ENCODE measurements around the gene UBL7. TPM values are rescaled to one million over a fixed set of nuclear protein-coding genes. Genes with fewer than 3 reads are reported as not detected.
"Not testable (repeated sequence)": the region's sequence is repeated elsewhere in the genome, so short reads cannot be mapped to it uniquely, and the experiment has no call there.

The UBL7 gene
- total and polyA plus RNA-seq, 2 donors (not counting 1 experiment from before 2014, with no cell fraction given) = 44.4 to 73.9 TPM

- no peak for TF ChIP-seq CTCF (IDR thresholded peaks at IDR 0.05)
- no peak for TF ChIP-seq EZH2 (IDR thresholded peaks at IDR 0.05; ENCODE audit: borderline replicate concordance, insufficient read depth, low read depth, low read length, poor library complexity, severe bottlenecking)
- H3K27ac Mint-ChIP-seq = no peak overlapping the region
- DNase-seq (no peak), ATAC-seq (ENCODE audit: low read depth) (no peak)
- no peak overlapping the region for H3K4me3 ChIP-seq (ENCODE audit: control extremely low read depth in 1 of 5, extremely low read depth in 1 of 5, insufficient read depth in 1 of 5, low read depth in 2 of 5, low read length in 4 of 5)
- no peak overlapping the region for H3K4me3 Mint-ChIP-seq
- H3K79me2 ChIP-seq (ENCODE audit: control insufficient read depth, insufficient read depth, low read length) = no peaks in the 10 kb centered on the region
- H3K9me3 Mint-ChIP-seq (ENCODE audit: insufficient read depth) = no peaks in the 10 kb centered on the region
- H3K36me3 ChIP-seq (replicated peaks in 1 of 2; ENCODE audit: control extremely low read depth in 1 of 2, control insufficient read depth in 1 of 2, extremely low read depth in 1 of 2, insufficient read depth in 2 of 2, low read length in 1 of 2) = peaks cover 0 to 2% of the 10 kb centered on the region in 2 experiments
- WGBS (ENCODE audit: insufficient coverage) = no CpG with 5 or more reads among the region's 3 CpGs
- H3K4me1 Mint-ChIP-seq = no peaks in the 10 kb centered on the region
- H3K4me1 ChIP-seq (ENCODE audit: control insufficient read depth in 2 of 2, insufficient read depth in 2 of 2, low read length in 2 of 2) = no peaks in the 10 kb centered on the region
- H4K20me1 ChIP-seq (ENCODE audit: control insufficient read depth, insufficient read depth, low read length, poor library complexity, severe bottlenecking) = no peaks in the 10 kb centered on the region
- H3K9ac ChIP-seq (ENCODE audit: low read length) = no peak overlapping the region
- ChIA-PET CTCF (interaction anchor here (0.7 to 1.2 kb wide), 2 partner anchors 77 to 139 kb away, joined by 3 to 4 read pairs; no protein-coding TSS in a partner anchor), POLR2A (no interaction called here)
- H3K9me3 ChIP-seq (ENCODE audit: control extremely low read depth in 1 of 3, control insufficient read depth in 2 of 3, insufficient read depth in 1 of 3, low read length in 2 of 3) = no peaks in the 10 kb centered on the region
- intact Hi-C loops (cut with micrococcal nuclease) = no loop called here
- H2AFZ ChIP-seq (ENCODE audit: insufficient read depth, low read depth, low read length, poor library complexity, severe bottlenecking) = no peak overlapping the region
- H3K4me2 ChIP-seq (replicated peaks; ENCODE audit: low read depth, low read length, poor library complexity, severe bottlenecking) = no peak overlapping the region
- no peaks in the 10 kb centered on the region for H3K27me3 Mint-ChIP-seq
- H3K27me3 ChIP-seq (replicated peaks in 1 of 4; ENCODE audit: control extremely low read depth in 1 of 4, control insufficient read depth in 3 of 4, insufficient read depth in 4 of 4, low read length in 3 of 4) = no peaks in the 10 kb centered on the region
- H3K27ac ChIP-seq (ENCODE audit: low read length in 2 of 2) = no peak overlapping the region
Observed at GRCh38 chr15:74482661-74483060, 21.7 kb upstream of the UBL7 start.

- H3K79me2 ChIP-seq (ENCODE audit: control insufficient read depth, insufficient read depth, low read length); ATAC-seq (ENCODE audit: low read depth); intact Hi-C loops (cut with micrococcal nuclease); H3K4me1 ChIP-seq (ENCODE audit: control insufficient read depth in 2 of 2, insufficient read depth in 2 of 2, low read length in 2 of 2); H3K36me3 ChIP-seq (replicated peaks in 1 of 2; ENCODE audit: control extremely low read depth in 1 of 2, control insufficient read depth in 1 of 2, extremely low read depth in 1 of 2, insufficient read depth in 2 of 2, low read length in 1 of 2); H4K20me1 ChIP-seq (ENCODE audit: control insufficient read depth, insufficient read depth, low read length, poor library complexity, severe bottlenecking); H3K4me3 Mint-ChIP-seq; H2AFZ ChIP-seq (ENCODE audit: insufficient read depth, low read depth, low read length, poor library complexity, severe bottlenecking); H3K4me3 ChIP-seq (ENCODE audit: control extremely low read depth in 1 of 5, extremely low read depth in 1 of 5, insufficient read depth in 1 of 5, low read depth in 2 of 5, low read length in 4 of 5); H3K9me3 ChIP-seq (ENCODE audit: control extremely low read depth in 1 of 3, control insufficient read depth in 2 of 3, insufficient read depth in 1 of 3, low read length in 2 of 3); H3K27me3 Mint-ChIP-seq; H3K4me1 Mint-ChIP-seq; POLR2A ChIA-PET; H3K9ac ChIP-seq (ENCODE audit: low read length); DNase-seq; H3K27ac ChIP-seq (ENCODE audit: low read length in 2 of 2); H3K4me2 ChIP-seq (replicated peaks; ENCODE audit: low read depth, low read length, poor library complexity, severe bottlenecking); H3K27me3 ChIP-seq (replicated peaks in 1 of 4; ENCODE audit: control extremely low read depth in 1 of 4, control insufficient read depth in 3 of 4, insufficient read depth in 4 of 4, low read length in 3 of 4); H3K9me3 Mint-ChIP-seq (ENCODE audit: insufficient read depth); H3K27ac Mint-ChIP-seq: not testable (repeated sequence)
- 94% methylated on average over 13 of the region's 27 CpGs for WGBS (ENCODE audit: insufficient coverage)
- CTCF ChIA-PET = interaction anchor here (1.9 kb wide), 1 partner anchor 9 kb away, joined by 4 read pairs; no protein-coding TSS in a partner anchor
Observed at GRCh38 chr15:74480364-74480763, 19.4 kb upstream of the UBL7 start.

GRCh38 chr15:74471621-74472020 is 10.7 kb upstream of the UBL7 start:
- H3K9me3 Mint-ChIP-seq (ENCODE audit: insufficient read depth); H3K4me1 Mint-ChIP-seq; H3K9ac ChIP-seq (ENCODE audit: low read length); H3K9me3 ChIP-seq (ENCODE audit: control extremely low read depth in 1 of 3, control insufficient read depth in 2 of 3, insufficient read depth in 1 of 3, low read length in 2 of 3); H3K4me2 ChIP-seq (replicated peaks; ENCODE audit: low read depth, low read length, poor library complexity, severe bottlenecking); H3K4me1 ChIP-seq (ENCODE audit: control insufficient read depth in 2 of 2, insufficient read depth in 2 of 2, low read length in 2 of 2); DNase-seq; ATAC-seq (ENCODE audit: low read depth); H4K20me1 ChIP-seq (ENCODE audit: control insufficient read depth, insufficient read depth, low read length, poor library complexity, severe bottlenecking); intact Hi-C loops (cut with micrococcal nuclease); H3K4me3 Mint-ChIP-seq; H3K27ac Mint-ChIP-seq; H3K27me3 Mint-ChIP-seq; POLR2A ChIA-PET; H3K27me3 ChIP-seq (replicated peaks in 1 of 4; ENCODE audit: control extremely low read depth in 1 of 4, control insufficient read depth in 3 of 4, insufficient read depth in 4 of 4, low read length in 3 of 4); H3K79me2 ChIP-seq (ENCODE audit: control insufficient read depth, insufficient read depth, low read length); H3K27ac ChIP-seq (ENCODE audit: low read length in 2 of 2); H3K4me3 ChIP-seq (ENCODE audit: control extremely low read depth in 1 of 5, extremely low read depth in 1 of 5, insufficient read depth in 1 of 5, low read depth in 2 of 5, low read length in 4 of 5); H2AFZ ChIP-seq (ENCODE audit: insufficient read depth, low read depth, low read length, poor library complexity, severe bottlenecking): not testable (repeated sequence)
- peaks cover 0 to 32% of the 10 kb centered on the region in 2 experiments for H3K36me3 ChIP-seq (replicated peaks in 1 of 2; ENCODE audit: control extremely low read depth in 1 of 2, control insufficient read depth in 1 of 2, extremely low read depth in 1 of 2, insufficient read depth in 2 of 2, low read length in 1 of 2)
- WGBS (ENCODE audit: insufficient coverage) = 98% methylated on average over 7 of the region's 7 CpGs
- CTCF ChIA-PET = interaction anchor here (1.4 to 1.5 kb wide), 2 partner anchors 17 to 89 kb away, joined by 3 to 4 read pairs; no protein-coding TSS in a partner anchor

Data from B cell (primary cell).